ENCODE results near the gene TLR9.
A peak's percentile ranks its signal among the peaks of the same experiment; 100 is the strongest.

TLR9 gene

DNA sequence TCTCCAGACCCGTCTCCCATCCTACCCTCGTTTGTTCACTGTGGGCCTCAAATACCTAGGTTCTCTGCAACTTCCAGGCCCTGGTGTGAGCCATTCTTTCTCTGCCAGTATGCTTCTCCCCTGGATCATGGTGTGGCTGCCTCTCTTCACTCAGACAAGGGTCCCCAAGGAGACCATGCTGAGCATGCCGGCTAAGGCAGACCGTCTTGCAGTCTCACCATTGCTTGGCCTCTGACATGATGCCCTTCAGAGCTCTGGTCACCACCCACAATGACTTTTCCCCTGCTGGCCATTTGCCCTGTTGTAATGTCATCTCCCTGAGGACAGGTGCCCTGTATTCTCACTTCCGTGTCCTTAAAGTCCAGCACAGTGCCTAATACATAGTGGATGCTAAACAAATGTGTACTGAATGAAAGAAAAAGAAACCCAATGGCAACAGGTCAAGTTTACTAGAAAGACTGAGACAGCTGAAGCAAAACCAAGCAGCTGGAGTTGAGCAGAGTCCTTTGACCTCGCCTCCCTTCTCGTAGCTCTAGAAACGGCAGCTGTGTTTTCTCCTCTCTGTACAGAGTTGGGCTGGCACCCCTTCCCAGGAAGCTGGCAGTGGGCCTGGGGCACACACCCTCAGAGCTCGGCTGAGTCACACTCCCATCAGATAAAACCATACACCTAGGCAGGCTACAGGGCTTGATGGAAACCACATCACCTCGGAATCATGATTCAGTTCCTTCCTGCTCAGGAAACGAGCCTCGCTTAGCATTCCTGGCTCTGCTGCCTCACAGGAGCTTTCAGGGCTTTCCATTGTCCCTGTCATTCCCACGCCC lies 8.6 kb downstream of the TLR9 start:
- DNase-seq: no peak

GRCh38 chr3:52215351-52215750 lies 10.1 kb downstream of the TLR9 start:
- no peak for DNase-seq

GRCh38 chr3:52213901-52214300 lies 11.5 kb downstream of the TLR9 start:
- no peak for DNase-seq

GRCh38 chr3:52213005-52213404 lies 12.4 kb downstream of the TLR9 start:
- DNase-seq: no peak

DNA sequence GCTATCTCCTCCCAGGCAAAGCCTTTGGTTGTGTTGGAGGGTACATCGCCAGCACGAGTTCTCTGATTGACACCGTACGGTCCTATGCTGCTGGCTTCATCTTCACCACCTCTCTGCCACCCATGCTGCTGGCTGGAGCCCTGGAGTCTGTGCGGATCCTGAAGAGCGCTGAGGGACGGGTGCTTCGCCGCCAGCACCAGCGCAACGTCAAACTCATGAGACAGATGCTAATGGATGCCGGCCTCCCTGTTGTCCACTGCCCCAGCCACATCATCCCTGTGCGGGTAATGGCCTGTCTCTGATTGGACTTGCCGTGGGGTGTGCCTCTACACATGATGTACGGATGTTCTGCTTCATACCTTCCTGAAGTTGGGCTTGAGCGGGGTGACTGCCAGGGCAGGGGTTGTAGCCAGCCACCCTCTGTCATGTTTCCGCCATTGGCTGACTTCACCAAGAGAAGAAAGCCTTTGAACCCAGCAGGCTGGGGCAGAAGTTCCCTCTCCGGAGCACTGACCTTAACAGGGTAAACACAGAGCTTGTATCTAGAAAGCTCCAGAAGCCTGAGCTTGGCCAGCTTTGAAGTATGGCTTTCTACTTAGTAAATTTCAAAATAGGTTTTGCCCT lies 14.1 kb downstream of the TLR9 start:
- no peak for DNase-seq

GRCh38 chr3:52210550-52211046 lies 14.8 kb downstream of the TLR9 start:
- DNase-seq: peak; percentile 91

GRCh38 chr3:52210037-52210436 lies 15.4 kb downstream of the TLR9 start:
- DNase-seq: no peak

DNA sequence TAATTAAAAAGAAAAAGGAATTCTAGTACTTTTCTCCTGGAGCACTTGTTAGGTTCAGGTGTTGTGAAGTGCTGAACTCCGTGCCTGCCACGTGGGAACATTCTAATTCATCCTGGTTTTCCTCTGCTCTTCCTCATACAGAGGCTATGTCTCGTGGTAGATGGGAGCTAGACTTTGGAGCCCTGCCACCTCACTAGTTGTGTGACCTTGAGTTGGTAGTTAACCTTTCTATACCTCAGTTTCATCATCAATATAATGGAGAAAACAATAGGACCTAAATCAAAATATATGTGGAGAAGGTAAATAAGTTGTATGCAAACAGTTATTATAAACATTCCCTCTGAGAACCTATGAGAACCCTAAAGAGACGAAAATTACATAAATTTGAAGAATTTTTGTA lies 16.9 kb downstream of the TLR9 start:
- no peak for DNase-seq

- no peak for DNase-seq
Observed at GRCh38 chr3:52205727-52206372, 19.6 kb downstream of the TLR9 start.

GRCh38 chr3:52204337-52205073 lies 20.9 kb downstream of the TLR9 start:
- DNase-seq: peak; percentile 88

DNA sequence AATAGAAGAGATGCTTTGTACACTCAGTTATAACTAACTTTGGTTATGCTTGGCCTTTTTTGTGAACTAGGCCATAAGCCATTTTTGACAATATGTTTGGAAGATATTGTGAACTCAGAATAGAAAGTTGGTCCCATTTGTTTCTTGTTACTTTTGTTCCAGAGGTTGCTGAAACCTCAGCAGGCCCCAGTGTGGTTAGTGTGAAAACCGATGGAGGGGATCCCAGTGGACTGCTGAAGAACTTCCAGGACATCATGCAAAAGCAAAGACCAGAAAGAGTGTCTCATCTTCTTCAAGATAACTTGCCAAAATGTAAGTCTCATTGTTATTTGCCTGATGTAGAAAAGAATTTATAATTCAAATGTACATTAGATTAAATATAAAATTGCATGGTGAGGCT lies 21.7 kb downstream of the TLR9 start:
- DNase-seq: no peak

- DNase-seq: peak; percentile 88
Observed at GRCh38 chr3:52202384-52203077, 22.9 kb downstream of the TLR9 start.

GRCh38 chr3:52200981-52201679 lies 24.3 kb downstream of the TLR9 start:
- peak; percentile 66 for DNase-seq

- no peak for DNase-seq
Observed at GRCh38 chr3:52198643-52199608, 26.5 kb downstream of the TLR9 start.

- peak; percentile 95 for DNase-seq
Observed at GRCh38 chr3:52197842-52198625, 27.4 kb downstream of the TLR9 start, which contains the start of gene ALAS1. Gene ALAS1, plus strand, starts transcription at chr3:52198160. Its CDS starts 1,082 bp downstream, at chr3:52199242.

GRCh38 chr3:52197499-52197841 lies 28.0 kb downstream of the TLR9 start:
- DNase-seq: no peak

DNA sequence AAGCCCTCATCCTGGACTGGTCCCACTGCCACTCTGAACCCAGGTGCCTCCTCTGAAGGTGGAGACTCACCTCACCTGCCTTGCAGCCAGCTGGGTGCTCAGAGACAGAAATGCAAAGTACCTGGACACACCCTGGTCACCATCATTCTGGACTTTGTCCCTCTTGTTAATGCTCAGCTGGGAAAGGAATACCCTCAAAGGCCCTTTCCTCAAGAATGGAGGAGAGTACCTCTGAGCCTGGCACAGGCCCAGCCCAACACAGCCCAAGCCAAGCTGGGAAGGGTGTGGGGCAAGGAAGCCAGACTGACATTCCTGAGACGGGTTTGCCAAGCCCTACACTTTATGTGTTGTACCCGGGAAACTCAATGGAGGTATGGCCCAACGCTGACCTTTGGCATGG lies 28.5 kb downstream of the TLR9 start:
- no peak for DNase-seq

GRCh38 chr3:52195823-52196331 lies 29.6 kb downstream of the TLR9 start:
- peak; percentile 98 for DNase-seq

DNA sequence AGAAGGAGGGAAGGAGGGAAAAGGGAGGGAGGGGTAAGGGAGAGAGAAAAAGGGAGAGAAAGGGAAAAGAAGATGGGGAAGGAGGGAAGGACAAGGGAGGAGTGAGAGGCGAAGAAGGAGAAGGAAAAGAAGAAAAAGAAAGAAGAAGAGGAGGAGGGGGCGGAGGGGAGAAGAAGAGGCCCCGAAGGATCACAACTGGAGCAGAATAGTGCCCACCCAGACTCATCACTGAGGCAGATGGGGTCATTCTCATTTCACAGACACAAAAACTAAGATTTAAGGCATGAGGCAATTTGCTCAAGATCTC lies 30.2 kb downstream of the TLR9 start:
- DNase-seq: no peak
